ENCODE measurements around the gene RNF6. TPM values are rescaled to one million over a fixed set of nuclear protein-coding genes. Genes with fewer than 3 reads are reported as not detected.

RNF6 gene
- total and polyA plus RNA-seq, 10 of the 15 experiments (the other 5 are each of a cell fraction or from before 2014, with no cell fraction given) = 19.0 to 54.0 (median 33.8) TPM

DNA sequence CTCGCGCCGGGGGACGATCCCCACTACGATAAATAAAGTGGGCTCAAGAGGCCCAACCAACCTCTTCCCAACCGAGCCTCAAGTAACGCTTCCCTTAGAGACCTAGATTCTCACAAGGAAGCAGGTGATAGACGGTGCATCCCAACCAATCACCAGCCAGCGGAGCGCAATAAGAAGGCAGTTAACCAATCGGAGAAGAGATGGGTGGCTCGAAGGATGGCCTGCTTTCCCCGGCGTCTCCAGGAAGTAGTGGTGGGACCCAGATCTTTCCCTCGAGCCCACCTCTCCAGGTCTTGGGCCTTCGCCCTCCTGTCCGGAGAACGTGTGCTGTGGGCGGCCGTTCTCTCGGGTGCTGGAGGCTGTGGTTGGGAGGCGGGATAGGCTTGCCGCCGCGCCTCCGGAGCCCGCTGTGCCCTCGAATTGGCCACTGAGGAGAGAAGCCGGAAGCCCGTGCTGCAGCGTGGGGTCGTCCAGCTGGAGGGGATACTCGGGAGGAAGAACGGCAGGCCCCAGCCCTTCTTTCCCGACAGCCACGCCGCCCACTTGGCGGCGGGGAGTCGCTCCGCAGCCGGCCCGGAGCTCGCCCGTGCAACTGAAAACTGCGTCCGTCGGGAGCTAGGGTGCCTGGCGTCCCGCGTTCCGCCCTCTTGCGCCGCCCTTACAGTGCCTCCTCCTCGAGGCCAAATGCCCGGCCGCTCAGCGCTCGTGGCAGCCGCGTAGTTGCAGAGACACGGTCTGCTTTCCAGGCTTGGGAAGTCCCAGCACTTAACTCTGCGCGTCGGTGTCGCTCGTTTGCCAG, at the start of gene RNF6 (continued):
- TF ChIP-seq, protein P1, sequence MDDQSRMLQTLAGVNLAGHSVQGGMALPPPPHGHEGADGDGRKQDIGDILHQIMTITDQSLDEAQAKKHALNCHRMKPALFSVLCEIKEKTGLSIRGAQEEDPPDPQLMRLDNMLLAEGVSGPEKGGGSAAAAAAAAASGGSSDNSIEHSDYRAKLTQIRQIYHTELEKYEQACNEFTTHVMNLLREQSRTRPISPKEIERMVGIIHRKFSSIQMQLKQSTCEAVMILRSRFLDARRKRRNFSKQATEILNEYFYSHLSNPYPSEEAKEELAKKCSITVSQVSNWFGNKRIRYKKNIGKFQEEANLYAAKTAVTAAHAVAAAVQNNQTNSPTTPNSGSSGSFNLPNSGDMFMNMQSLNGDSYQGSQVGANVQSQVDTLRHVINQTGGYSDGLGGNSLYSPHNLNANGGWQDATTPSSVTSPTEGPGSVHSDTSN (IDR thresholded peaks at IDR 0.05; ENCODE audit: insufficient replicate concordance, low read depth, low read length) = peak; percentile 96
- TF ChIP-seq CEBPB (IDR thresholded peaks at IDR 0.05; ENCODE audit: borderline replicate concordance in 1 of 2, low read depth in 2 of 2, low read length in 2 of 2) (no peak), ZNF274 (IDR thresholded peaks at IDR 0.05; ENCODE audit: insufficient read depth, insufficient read length) (no peak), EED (IDR thresholded peaks at IDR 0.05; ENCODE audit: low read depth) (peak; percentile 76), JUND (IDR thresholded peaks at IDR 0.05; ENCODE audit: low read depth, low read length) (no peak), NR2C1 (IDR thresholded peaks at IDR 0.05) (peak; percentile 85), DPF2 (IDR thresholded peaks at IDR 0.05) (peak; percentile 77; the same call in 1 of the 2 replicates), ESRRA (IDR thresholded peaks at IDR 0.05; ENCODE audit: low read length) (peak; percentile 59; the same call in 1 of the 2 replicates), ZNF622 (IDR thresholded peaks at IDR 0.05) (no peak), BMI1 (IDR thresholded peaks at IDR 0.05; ENCODE audit: borderline replicate concordance) (no peak), BCL11A (IDR thresholded peaks at IDR 0.05; ENCODE audit: low read depth, low read length) (0 out of 2 replicates have a peak, but pooled peaks have one; percentile 17)
- TF ChIP-seq, protein P2, sequence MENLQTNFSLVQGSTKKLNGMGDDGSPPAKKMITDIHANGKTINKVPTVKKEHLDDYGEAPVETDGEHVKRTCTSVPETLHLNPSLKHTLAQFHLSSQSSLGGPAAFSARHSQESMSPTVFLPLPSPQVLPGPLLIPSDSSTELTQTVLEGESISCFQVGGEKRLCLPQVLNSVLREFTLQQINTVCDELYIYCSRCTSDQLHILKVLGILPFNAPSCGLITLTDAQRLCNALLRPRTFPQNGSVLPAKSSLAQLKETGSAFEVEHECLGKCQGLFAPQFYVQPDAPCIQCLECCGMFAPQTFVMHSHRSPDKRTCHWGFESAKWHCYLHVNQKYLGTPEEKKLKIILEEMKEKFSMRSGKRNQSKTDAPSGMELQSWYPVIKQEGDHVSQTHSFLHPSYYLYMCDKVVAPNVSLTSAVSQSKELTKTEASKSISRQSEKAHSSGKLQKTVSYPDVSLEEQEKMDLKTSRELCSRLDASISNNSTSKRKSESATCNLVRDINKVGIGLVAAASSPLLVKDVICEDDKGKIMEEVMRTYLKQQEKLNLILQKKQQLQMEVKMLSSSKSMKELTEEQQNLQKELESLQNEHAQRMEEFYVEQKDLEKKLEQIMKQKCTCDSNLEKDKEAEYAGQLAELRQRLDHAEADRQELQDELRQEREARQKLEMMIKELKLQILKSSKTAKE (IDR thresholded peaks at IDR 0.05; ENCODE audit: low read depth, poor library complexity, severe bottlenecking) = no peak
- TF ChIP-seq, protein P3, sequence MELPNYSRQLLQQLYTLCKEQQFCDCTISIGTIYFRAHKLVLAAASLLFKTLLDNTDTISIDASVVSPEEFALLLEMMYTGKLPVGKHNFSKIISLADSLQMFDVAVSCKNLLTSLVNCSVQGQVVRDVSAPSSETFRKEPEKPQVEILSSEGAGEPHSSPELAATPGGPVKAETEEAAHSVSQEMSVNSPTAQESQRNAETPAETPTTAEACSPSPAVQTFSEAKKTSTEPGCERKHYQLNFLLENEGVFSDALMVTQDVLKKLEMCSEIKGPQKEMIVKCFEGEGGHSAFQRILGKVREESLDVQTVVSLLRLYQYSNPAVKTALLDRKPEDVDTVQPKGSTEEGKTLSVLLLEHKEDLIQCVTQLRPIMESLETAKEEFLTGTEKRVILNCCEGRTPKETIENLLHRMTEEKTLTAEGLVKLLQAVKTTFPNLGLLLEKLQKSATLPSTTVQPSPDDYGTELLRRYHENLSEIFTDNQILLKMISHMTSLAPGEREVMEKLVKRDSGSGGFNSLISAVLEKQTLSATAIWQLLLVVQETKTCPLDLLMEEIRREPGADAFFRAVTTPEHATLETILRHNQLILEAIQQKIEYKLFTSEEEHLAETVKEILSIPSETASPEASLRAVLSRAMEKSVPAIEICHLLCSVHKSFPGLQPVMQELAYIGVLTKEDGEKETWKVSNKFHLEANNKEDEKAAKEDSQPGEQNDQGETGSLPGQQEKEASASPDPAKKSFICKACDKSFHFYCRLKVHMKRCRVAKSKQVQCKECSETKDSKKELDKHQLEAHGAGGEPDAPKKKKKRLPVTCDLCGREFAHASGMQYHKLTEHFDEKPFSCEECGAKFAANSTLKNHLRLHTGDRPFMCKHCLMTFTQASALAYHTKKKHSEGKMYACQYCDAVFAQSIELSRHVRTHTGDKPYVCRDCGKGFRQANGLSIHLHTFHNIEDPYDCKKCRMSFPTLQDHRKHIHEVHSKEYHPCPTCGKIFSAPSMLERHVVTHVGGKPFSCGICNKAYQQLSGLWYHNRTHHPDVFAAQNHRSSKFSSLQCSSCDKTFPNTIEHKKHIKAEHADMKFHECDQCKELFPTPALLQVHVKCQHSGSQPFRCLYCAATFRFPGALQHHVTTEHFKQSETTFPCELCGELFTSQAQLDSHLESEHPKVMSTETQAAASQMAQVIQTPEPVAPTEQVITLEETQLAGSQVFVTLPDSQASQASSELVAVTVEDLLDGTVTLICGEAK (IDR thresholded peaks at IDR 0.05; ENCODE audit: borderline replicate concordance) = peak; percentile 97
- TF ChIP-seq, protein P4, sequence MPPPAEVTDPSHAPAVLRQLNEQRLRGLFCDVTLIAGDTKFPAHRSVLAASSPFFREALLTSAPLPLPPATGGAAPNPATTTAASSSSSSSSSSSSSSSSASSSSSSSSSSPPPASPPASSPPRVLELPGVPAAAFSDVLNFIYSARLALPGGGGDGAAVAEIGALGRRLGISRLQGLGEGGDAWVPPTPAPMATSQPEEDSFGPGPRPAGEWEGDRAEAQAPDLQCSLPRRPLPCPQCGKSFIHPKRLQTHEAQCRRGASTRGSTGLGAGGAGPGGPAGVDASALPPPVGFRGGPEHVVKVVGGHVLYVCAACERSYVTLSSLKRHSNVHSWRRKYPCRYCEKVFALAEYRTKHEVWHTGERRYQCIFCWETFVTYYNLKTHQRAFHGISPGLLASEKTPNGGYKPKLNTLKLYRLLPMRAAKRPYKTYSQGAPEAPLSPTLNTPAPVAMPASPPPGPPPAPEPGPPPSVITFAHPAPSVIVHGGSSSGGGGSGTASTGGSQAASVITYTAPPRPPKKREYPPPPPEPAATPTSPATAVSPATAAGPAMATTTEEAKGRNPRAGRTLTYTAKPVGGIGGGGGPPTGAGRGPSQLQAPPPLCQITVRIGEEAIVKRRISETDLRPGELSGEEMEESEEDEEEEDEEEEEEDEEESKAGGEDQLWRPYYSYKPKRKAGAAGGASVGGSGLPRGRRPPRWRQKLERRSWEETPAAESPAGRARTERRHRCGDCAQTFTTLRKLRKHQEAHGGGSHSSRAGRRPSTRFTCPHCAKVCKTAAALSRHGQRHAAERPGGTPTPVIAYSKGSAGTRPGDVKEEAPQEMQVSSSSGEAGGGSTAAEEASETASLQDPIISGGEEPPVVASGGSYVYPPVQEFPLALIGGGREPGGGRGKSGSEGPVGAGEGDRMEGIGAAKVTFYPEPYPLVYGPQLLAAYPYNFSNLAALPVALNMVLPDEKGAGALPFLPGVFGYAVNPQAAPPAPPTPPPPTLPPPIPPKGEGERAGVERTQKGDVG (CRISPR knock-in tag; IDR thresholded peaks at IDR 0.05) = no peak
- TF ChIP-seq, protein P5, sequence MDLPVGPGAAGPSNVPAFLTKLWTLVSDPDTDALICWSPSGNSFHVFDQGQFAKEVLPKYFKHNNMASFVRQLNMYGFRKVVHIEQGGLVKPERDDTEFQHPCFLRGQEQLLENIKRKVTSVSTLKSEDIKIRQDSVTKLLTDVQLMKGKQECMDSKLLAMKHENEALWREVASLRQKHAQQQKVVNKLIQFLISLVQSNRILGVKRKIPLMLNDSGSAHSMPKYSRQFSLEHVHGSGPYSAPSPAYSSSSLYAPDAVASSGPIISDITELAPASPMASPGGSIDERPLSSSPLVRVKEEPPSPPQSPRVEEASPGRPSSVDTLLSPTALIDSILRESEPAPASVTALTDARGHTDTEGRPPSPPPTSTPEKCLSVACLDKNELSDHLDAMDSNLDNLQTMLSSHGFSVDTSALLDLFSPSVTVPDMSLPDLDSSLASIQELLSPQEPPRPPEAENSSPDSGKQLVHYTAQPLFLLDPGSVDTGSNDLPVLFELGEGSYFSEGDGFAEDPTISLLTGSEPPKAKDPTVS (IDR thresholded peaks at IDR 0.05; ENCODE audit: low read depth, low read length) = no peak
